A673 (cell line): ENCODE measurements around the gene FBN3.

Experiments
- CTCF ChIP-seq: fragments of 300-800, 200-600 bp; sonication (generic); conservative IDR thresholded peaks from 2 replicates; pipeline ENCODE4 v1.5.1; 2017; ENCODE audit warnings: low read depth, mild to moderate bottlenecking, antibody characterized with exemption, low read length, moderate library complexity, mixed read lengths
- EZH2 ChIP-seq: fragments of 200-600 bp; sonication (generic); IDR thresholded peaks from 2 replicates; pipeline ENCODE4 v1.6.1; 2017; ENCODE audit warnings: borderline replicate concordance, low read depth, mild to moderate bottlenecking, mixed read lengths, antibody characterized with exemption, low read length; ENCODE audit not compliant: poor library complexity, severe bottlenecking

- TF ChIP-seq CTCF (no peak), EZH2 (no peak)
Observed at GRCh38 chr19:8094336-8094735, 55.1 kb downstream of the FBN3 start.
